HG03095 (cell line): ENCODE measurements around the gene PLD6.

Experiments used
- ATAC-seq: cut with Tn5 transposase; IDR thresholded peaks from one replicate; pipeline ENCODE4 v1.9.1; 2021; ENCODE audit warnings: moderate library complexity; ENCODE audit not compliant: unreplicated experiment

Gene PLD6

DNA sequence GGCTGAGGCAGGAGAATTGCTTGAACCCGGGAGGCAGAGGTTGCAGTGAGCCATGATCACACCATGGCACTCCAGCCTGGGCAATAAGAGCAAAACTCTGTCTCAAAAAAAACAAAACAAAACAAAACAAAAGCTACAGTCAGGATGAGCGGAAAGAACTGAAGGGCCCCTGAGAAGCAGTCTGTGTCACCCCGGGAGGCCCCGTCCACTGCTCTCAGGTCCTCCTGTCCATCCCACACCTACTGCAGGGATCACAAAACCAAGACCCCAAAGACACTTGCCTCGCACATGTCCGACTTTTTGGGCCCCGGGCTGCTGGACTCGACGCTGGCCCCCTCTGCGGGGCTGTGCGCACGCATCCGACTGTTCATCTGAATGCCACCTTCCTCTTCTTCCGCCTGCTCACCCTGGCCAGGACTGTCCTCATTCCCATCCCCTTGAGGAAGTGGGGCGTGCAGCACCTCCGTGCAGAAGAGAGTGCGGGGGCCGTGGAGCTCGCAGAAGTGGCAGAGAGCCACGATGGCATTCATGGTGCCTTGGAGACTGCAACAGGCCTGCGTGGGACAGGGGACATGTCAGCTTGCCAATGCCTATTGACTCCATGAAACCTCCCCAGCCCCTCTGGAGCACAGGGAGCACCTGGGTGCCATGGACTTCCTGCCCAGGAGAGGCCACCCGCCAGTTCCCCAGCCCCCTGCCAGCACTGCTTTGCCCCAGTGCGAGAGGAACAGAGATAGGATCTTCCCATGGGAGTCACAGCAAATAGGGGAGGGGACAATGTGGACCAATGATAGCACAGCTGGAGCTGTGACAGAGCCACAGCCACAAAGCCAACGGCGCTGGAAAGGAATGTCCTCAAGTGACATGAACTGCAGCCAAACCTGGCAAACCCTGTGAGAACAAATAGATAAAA is 21.7 kb upstream of the PLD6 start:
- no peak for ATAC-seq

DNA sequence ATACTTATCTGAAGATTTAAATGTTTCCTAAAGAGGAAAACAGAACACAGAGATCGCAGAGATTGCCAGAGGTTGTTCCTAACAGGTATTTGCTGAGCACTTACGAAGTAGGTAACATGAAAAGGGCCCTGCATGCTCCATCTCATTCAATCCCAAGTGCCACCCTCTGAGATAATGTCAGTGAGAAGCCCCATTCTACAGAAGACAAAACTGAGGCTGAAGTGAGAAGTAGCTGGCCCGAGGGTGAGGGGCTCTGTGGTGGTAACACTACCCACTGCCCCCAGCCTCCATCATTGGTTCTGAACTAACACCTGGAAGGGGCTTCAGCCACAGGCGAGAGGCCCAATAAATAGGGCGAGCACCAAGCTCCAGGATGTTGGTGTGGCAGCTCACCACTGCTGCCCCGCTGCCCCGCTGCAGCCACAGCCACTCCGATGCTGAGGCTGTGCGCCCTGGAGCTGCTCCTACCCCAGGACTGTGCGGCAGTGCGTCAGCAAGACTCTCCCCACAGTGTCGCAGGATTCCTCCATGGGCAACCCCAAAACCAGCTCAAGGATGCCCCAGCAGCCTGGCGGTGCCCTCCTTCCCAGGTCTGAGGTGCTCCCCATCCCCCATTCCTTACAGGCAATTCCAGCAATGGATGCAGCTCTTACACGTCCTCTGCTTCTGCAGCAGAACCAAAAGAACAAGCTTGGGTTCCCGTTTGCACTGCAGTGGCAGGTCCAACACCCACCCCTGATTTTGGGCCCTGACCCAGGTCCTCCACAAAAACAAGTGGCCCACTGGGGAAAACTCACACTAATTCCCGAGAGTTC is 20.5 kb upstream of the PLD6 start:
- ATAC-seq: no peak

DNA sequence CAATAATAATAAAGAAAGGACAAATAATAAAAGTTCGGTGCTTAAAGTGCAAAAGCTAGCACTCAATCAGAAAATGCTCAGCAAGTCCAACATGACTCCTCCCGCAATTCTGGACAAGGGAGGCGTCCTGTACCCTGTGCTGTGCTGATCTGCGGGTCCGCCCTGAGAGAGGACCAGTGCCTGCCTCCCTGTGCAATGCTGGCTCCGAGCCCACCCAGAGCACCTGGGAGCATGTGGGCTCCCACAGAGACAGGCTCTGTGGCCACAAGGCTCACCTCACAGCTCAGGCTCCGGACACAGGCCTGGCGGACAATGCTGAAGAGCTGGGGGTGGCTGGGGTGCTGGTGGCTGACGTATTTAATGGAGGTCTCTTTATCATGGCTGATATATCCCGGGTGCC is 19.8 kb upstream of the PLD6 start:
- ATAC-seq: no peak

DNA sequence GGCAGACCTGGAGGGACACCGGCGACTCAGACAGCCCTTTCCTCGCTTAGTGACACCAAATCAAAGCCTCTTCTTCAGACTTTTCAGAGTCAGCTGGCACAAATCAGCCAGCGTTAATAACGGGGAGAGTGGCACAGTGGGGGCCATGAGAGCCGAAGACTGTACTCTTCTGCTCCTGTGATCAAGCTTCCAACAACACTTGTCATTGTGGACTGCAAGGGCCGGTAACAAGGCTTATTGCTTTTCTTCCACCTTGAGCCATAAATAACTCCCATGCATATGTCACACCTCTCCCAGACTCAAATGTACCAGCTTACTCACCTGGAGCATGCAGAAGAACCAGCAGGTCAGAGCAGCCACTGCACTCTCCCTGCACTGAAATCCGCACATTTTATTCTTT is 18.0 kb upstream of the PLD6 start:
- ATAC-seq: no peak

DNA sequence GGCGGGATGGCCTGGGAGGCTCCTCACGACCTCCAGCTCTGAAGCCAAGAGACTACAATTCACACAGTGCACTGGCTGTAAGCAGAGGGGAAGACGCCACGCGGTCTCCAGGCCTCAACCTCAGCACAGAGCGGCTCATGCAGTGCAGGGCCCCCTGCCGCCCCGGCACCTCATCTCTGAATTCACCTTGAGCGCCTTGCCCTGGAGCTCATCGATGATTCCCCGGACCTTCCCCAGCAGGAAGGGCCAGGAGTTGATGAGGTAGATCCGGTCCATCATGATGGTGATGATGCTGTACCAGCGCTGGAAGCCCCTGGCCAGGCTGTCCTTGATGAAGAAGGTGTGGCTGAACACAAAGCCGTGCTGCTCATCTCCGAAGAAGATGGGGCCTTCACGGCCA is 17.6 kb upstream of the PLD6 start:
- ATAC-seq: no peak

DNA sequence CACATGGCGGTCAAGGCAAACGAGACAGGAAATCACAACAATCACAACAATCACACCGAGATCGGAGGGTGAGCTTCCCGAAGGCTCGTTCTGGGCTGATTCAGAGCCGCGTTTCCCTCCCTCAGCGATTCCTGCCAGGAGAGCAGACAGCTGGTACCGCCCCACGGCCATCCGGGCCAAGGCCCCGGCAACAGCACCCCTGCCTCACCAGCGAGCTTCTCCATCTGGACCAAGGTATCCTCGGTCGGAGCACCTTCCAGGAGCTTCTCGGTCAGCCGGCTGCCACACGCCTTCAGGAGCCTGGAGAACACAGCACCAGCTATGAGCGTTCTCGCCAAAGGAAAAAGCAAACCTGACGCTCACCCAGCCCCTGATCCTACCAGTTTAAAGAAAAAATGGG is 15.2 kb upstream of the PLD6 start:
- no peak for ATAC-seq

DNA sequence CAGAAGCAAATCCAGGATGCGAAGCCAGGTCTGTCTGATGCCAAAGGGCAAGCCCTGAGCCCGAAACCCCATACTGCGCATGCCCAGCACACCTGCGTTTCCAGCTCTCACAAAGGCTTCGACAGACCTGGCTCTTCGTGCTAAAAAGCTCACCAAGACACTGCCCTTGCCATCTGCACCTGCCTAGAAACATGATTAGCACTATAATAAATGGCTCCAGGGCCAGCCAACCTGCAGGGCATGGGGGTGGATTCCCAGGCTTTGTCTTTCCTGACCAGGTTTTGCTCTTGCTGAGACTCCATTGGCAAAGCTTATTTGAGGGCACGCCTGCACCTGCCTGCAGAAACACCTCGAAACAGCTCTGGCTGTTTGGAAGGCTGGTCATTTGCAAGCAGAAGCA is 14.4 kb upstream of the PLD6 start:
- no peak for ATAC-seq

DNA sequence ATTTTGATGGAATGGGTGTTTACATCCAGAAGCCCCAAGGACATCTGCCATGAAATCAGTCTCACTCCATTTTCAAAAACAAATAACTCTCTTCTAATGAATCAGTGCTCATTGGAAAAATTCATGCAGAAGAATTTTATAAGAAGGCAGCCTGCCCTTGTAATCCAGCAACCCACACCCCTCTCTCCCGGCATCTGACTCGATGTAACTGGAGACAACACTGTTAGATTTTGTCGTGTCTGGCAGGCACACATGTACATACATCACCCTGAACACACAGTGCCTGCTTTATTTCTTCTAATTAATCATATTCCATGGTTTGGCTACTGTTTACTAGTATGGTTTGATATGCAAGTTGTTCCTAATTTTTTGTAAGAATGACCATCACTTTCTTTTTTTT is 11.9 kb upstream of the PLD6 start:
- no peak for ATAC-seq

DNA sequence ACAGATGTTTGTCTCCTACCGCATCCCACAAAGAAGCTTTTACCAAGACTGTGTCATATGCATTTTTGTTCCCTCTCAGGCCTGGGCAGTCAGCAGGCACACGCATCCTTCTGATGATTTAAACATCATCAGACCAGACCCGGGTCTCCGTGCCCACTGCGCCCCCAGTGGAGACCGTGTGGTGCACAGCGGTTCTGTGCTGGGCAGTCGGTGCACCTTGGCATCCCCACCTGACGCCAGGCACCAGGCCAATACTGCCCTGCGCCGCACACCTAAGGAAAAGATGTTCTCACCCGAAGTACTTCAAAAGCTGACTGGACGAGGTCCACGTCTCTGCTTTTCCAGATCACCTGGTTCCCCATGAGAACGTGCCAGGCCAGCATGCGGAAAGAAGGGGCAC is 10.6 kb upstream of the PLD6 start:
- no peak for ATAC-seq

DNA sequence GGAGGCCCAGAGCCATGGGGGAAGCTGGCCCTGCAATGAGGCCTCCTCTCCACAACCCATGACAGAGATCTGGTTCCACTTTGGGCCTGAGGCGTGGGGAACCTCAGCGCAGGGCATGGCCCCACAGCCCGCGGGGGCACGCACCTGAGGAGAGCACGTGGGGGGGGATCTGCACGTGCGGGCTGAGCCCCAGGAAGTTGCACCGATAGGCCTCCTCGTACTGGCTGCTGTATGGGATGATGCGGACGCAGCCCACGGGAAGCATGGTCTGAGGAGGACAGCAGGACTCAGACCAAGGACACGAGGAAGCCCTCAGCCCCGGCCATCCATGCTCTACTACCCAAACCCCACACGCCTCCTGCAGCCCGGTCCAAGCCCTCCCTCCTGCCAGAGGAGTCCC is 10.1 kb upstream of the PLD6 start:
- no peak for ATAC-seq

DNA sequence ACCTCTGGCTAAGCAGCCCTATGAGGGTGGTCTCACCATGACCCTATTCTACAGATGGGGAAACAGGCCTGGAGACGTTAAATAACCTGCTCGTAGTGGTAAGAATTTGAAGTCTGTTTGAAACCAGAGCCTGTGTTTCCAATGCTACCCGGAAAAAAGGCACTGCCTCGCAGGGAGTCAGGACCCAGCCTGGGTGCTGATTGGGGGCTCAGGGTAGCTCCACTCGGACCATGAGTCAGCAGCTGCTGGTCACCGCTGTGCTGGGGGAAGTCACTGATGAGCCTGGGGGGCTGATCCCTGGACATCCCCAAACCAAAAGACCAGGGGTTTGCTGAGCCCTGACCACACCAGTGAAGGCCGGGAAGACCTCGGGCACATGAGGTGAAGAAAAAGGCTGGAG is 9.4 kb upstream of the PLD6 start:
- ATAC-seq: no peak

DNA sequence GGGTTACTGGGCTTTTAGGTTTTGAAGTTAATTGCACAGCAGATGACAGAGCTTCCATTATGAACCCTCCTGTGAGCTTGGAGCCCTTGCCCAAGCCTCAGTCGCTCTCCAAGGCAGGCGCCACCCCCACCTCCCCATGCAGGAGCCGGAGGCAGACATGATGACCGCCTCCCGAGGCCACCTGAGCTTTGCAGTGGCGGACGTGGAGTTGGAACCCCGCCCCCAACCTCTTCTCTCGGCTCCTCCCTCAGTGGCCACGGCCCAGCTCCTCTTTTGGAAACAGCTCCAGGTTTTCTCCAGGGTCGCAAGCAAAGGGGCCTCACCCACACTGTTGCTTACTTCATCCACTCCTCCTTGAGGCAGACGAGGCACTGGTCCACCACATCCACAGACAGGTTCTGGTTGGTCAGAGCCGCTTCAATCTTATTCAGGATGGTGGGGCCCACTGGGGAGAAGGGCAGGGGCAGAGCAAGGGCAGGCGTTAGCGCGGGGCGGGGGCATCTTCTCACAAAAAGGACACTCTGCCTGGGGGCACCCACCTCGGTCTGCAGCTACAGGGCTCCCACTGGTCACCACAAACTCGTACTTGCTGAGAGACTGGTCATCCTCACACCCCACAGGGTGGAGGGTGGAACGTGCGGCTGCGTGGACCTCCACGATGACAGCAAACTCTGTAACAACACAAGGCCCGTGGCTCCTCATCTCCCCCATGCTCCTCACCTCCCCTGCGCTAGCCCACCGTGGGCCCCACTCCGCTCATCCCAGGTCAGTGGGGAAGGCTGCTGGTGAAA is 8.7 kb upstream of the PLD6 start:
- no peak for ATAC-seq

DNA sequence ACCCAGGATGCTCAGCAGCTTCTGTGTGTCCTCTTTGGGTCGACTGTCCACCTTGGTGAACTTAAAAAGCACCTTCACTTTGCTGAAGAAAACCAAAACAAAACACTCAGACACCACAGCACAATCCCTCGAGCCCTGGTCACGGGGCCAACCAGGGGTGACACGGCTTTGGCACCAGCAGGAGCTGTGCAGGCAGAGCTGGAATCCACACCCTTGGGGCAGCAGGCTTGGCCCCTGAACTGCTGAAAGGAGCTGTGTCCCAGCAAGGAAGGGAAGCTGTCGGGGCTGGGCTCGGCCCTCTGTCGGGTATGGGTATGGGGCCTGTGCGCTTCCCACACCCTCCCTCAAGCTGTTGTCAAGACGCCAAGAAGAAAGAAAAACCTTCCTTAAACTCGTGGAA is 7.6 kb upstream of the PLD6 start:
- no peak for ATAC-seq

DNA sequence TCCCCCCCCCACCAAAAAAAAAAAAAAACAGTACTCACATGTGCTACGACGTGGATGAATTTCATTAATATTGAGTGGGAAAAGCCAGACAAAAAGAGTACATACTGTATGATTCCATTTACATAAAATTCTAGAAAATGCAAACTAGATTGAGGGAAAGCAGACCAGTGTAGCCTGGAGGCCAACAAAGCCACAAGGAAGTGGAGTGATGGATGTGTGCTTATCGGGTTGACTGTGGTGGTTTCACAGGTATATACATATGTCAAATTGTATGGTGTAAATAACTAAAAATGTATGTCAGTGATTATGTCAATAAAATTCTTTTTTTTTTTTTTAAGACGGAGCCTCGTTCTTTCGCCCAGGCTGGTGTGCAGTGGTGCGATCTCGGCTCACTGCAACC is 1.9 kb upstream of the PLD6 start:
- no peak for ATAC-seq

DNA sequence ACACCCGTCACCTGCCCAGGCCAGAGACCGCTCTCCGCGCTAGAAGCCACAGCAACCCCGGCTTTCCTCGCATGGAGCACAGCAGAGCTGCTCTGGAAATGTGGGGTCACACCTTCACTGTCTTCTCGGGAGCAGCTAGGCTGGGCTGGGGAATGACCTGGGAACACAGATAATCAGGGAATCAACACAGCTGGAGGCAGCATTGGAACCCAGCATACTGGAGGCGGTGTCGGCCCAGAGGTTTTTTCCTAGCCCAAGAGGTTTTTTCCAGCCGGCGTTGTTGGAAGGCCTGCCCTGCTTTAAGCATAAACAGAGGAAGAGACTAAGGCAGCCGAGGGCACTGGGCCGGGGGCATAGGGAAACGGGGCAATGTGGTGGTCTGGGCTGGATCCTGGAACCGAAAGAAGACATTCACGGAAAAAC is 791 bp upstream of the PLD6 start:
- no peak for ATAC-seq

DNA sequence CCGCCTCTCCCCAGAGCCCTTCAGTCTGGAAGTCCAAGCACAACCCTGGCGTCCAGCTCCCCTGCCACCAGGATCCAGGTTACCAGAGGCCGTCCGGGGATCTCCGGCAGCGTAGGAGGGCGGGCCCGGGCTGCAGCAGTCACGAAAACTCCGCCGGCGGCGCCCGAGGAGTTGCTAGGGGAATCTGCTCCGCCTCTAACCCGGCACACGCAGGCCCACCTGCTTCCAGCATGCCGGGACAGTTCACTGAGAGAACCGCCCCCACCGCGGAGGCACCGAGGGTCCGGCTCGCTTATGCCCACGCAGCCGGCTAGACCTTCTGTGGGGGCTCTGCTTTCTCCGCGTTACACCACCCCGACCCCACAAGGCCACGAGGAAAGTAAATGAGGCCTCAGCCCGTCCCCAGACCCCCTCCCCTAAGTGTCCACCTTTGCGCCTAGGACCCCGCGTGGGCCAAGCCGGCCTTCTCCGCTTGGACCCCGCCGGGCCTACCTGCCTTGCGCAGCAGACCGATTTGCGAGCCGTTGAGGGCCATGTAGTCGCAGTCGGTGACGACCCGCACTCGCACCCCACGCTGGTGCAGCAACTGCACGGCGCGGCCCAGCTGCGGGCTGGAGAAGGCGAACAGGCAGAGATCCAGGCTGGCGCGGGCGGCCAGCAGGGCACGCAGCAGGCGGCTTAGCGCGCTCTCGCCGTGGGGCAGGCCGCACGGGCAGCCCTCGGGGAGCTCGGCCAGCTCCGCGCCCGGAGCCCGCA is 587 bp downstream of the PLD6 start:
- no peak for ATAC-seq

DNA sequence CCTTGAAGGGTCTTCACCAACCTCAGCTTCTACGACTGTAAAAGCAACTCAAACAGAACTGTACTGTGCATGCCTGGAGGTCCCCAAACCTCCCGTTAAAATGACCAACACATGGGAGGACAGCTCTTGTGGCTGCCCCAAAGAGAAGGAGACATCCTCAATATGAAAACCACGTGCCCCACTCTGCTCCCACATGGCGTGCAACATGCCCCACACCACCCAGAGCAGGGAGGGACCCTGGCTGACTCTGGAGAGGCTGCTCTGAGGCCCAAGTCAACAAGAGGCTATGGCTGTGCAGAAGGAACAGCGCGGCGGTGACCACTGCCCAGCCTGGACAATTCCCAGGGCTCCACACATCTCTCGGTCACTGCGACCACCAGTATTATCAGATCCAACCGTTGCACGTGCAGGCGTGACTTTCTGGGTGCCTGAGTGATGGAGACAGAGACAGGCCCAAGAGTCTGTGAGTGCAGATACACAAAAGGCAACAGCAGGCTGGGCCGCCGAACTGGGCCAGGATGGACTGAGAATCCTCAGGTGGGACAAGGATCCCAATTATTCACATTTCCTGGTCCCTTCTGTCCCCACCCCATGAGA is 1.4 kb downstream of the PLD6 start:
- no peak for ATAC-seq

DNA sequence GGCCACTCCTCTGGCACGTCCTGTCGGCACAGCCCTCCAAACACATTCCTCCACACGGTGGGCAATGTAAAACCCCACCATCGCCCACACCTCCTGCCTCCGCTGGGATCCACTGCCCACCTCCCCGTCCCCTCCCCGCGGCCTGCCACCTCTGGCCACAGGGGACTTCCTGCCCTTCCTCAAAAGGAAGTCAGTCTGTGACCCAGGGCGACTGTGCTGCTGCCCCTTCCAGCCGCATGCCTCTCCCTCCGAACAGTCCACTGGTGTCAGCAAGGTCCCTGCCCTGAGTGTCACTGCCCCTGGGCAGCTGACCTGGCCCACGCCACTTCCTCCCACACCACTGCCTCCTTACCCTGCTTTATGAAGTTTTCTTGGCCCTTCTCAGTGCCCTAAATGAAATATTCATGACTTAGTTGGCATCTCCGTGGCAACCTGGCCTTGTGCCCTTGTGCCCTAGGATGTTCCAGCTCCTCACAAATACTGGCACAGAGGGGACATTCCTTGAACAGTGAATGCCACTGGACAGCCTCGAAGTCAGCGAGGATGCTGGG is 2.0 kb downstream of the PLD6 start:
- ATAC-seq: no peak

DNA sequence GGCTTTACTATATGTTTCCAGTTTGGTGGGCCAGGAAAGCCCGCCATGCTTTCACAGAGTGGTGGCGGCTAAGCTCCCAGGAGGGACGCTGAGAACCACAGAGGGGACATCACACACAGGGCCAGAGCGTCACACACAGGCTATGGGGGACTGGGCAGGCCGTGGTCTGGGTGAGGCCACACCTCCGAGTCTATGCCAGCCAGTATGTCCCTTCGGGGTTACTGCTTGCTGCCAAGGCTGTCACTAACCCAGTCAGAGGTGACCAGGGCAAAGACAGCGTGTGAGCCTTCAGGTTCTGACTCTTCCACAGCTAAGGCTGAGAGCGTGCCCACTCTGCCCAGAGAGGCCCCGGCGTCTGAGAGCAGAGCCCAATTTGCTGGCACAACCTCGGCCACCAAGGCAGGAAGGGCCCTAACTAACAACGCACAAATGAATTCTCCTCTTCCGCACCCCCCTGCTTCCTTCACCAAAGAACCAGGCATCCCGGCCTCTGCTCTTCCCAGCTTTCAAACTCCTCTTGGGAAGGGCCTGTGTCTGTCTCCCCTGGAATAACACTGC is 2.9 kb downstream of the PLD6 start:
- ATAC-seq: no peak

DNA sequence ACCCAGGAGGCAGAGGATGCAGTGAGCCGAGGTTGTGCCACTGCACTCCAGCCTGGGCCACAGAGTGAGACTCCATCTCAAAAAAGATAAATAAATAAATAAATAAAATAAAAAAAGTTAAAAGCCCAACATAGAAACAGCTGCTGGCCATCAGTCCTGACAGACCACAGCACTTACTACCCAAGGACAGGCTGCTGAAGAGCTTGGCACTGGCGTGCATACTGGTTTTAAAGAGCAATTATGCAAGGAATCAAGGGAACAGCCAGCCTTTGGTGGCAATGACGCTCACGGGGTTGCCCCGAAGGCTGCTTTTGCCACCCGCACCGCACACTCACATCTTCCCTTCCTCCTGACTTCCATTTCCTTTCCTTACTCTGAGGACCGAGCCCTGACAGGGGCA is 4.2 kb downstream of the PLD6 start:
- ATAC-seq: no peak
